HepG2 (cell line): Measurements from ENCODE around the gene MBD5. TPM values are rescaled to one million over a fixed set of nuclear protein-coding genes. Genes with fewer than 3 reads are reported as not detected.

Experiments used
- ATAC-seq: fragments of 200-7000 bp; cut with Tn5 transposase; 3 replicates; pipeline ENCODE4 v1.9.1; 2020; ENCODE audit warnings: mild to moderate bottlenecking, moderate library complexity
- BruUV-seq: library from RNA; stranded (reverse); fragments of 400-500 nt; replicated peaks from 2 replicates; lab custom pipeline; 2021; lab: Mats Ljungman, UMichigan
- CTCF ChIA-PET: fragments of 300-600 bp; formaldehyde crosslinking; extraction: SDS; loops from one replicate; lab custom pipeline; 2021; ENCODE audit warnings: low total read pairs, inconsistent platforms, low intra/inter-chr PET ratio; lab: Yijun Ruan, JAX
- POLR2A ChIA-PET: fragments of 350-600 bp; sonication (Branson Sonifier 250); formaldehyde crosslinking; loops from one replicate; lab custom pipeline; 2020; ENCODE audit warnings: antibody characterized with exemption, inconsistent platforms; lab: Yijun Ruan, JAX
- DNase-seq: peaks from one replicate; pipeline ENCODE4 v3.0.0-alpha.2; 2015; ENCODE audit warnings: low spot score
- FAIRE-seq: peaks from 3 replicates; lab custom pipeline; 2011; peaks lifted over from hg19 to GRCh38; lab: Jason Lieb, UNC
- H2AFZ ChIP-seq: one replicate; pipeline ENCODE4 v1.6.1; 2011; ENCODE audit warnings: low read length, inconsistent platforms
- H3K27ac ChIP-seq: fragments of 300-600 bp; 3 replicates; pipeline ENCODE4 v1.8.0; 2011; ENCODE audit warnings: mixed run types, mild to moderate bottlenecking, mixed read lengths, low read length, inconsistent platforms; ENCODE audit not compliant: insufficient read depth; ENCODE audit errors: extremely low read length
- H3K27me3 ChIP-seq, 2 experiments: fragments of 200-600 bp in 1 of 2; 2 replicates in 1 of 2; 3 replicates in 1 of 2; pipeline versions ENCODE4 v1.6.0 to v1.8.0; 2011; ENCODE audit warnings: low read length in 2 of 2, mild to moderate bottlenecking in 2 of 2, moderate library complexity in 2 of 2, inconsistent platforms in 1 of 2; ENCODE audit not compliant: insufficient read depth in 2 of 2, control insufficient read depth in 1 of 2
- H3K36me3 ChIP-seq, 2 experiments: fragments of 200-600 bp in 1 of 2; replicated peaks in 1 of 2; 2 replicates in 1 of 2; 3 replicates in 1 of 2; pipeline versions ENCODE4 v1.5.1 to v1.8.0; 2011; ENCODE audit warnings: low read length in 2 of 2, inconsistent platforms in 1 of 2; ENCODE audit not compliant: insufficient read depth in 2 of 2, control insufficient read depth in 1 of 2
- H3K4me1 ChIP-seq: 2 replicates; pipeline ENCODE4 v1.5.1; 2012; ENCODE audit warnings: low read length, inconsistent platforms; ENCODE audit not compliant: insufficient read depth
- H3K4me2 ChIP-seq: 2 replicates; pipeline ENCODE4 v1.6.0; 2011; ENCODE audit warnings: low read depth, low read length, inconsistent platforms
- H3K4me3 ChIP-seq, 3 experiments: fragments of 200-600 bp in 1 of 3; sonication (generic), shearing (Covaris generic) in 1 of 3; replicated peaks in 1 of 3; 2 replicates each; pipeline ENCODE4 v1.5.1; 2011 to 2016; ENCODE audit warnings: low read length in 3 of 3, inconsistent platforms in 2 of 3, low read depth in 2 of 3, mild to moderate bottlenecking in 2 of 3, control low read depth in 1 of 3, mixed read lengths in 1 of 3; ENCODE audit not compliant: insufficient read depth in 1 of 3
- H3K79me2 ChIP-seq: one replicate; pipeline ENCODE4 v1.6.1; 2011; ENCODE audit warnings: low read length, inconsistent platforms; ENCODE audit not compliant: insufficient read depth
- H3K9ac ChIP-seq: 2 replicates; pipeline ENCODE4 v1.6.0; 2011; ENCODE audit warnings: mild to moderate bottlenecking, low read depth, low read length, inconsistent platforms; ENCODE audit not compliant: insufficient read depth
- H3K9me3 ChIP-seq: 2 replicates; pipeline ENCODE4 v1.5.1; 2012; ENCODE audit warnings: mild to moderate bottlenecking, low read length
- H4K20me1 ChIP-seq: 2 replicates; pipeline ENCODE4 v1.6.0; 2011; ENCODE audit warnings: inconsistent platforms, mild to moderate bottlenecking, low read length, moderate library complexity; ENCODE audit not compliant: insufficient read depth
- GTF3A ChIP-seq: sonication (generic); formaldehyde crosslinking; conservative IDR thresholded peaks from 2 replicates; pipeline ENCODE4 v1.4.0; 2020; ENCODE audit warnings: mild to moderate bottlenecking, missing genetic modification reagents
- HMG20B ChIP-seq: conservative IDR thresholded peaks from 2 replicates; pipeline ENCODE4 v1.6.1; 2016; ENCODE audit warnings: missing genetic modification reagents, missing compliant biosample characterization
- HNF4A ChIP-seq: sonication (generic); formaldehyde crosslinking; IDR thresholded peaks from 2 replicates; pipeline ENCODE4 v1.4.0; 2020; ENCODE audit warnings: missing genetic modification reagents
- KDM4B ChIP-seq: sonication (generic); formaldehyde crosslinking; IDR thresholded peaks from 2 replicates; pipeline ENCODE4 v1.4.0; 2020; ENCODE audit warnings: missing genetic modification reagents
- MAFF ChIP-seq: IDR thresholded peaks from 2 replicates; pipeline ENCODE4 v1.6.1; 2011; ENCODE audit warnings: low read depth, low read length, improper control_type of control experiment
- MAFK ChIP-seq, 2 experiments: IDR thresholded peaks in 1 of 2; conservative IDR thresholded peaks in 1 of 2; 2 replicates each; pipeline ENCODE4 v1.6.1; 2011; ENCODE audit warnings: improper control_type of control experiment in 2 of 2, low read length in 2 of 2
- NONO ChIP-seq, 2 experiments: fragments of 450-650 bp in 1 of 2; sonication (generic) in 1 of 2; formaldehyde crosslinking in 1 of 2; IDR thresholded peaks in 1 of 2; conservative IDR thresholded peaks in 1 of 2; 2 replicates each; pipeline versions ENCODE4 v1.6.1 to v1.8.0; 2017 to 2022; ENCODE audit warnings: mild to moderate bottlenecking in 1 of 2, missing genetic modification reagents in 1 of 2, moderate library complexity in 1 of 2
- POLR2A ChIP-seq, 2 experiments: IDR thresholded peaks; 2 replicates each; pipeline ENCODE4 v1.6.1; 2011; ENCODE audit warnings: low read depth in 2 of 2, low read length in 2 of 2, mild to moderate bottlenecking in 1 of 2, moderate library complexity in 1 of 2; ENCODE audit not compliant: insufficient read depth in 1 of 2
- PRDM4 ChIP-seq: sonication (generic); formaldehyde crosslinking; IDR thresholded peaks from 2 replicates; pipeline ENCODE4 v1.9.0; 2021; ENCODE audit warnings: missing genetic modification reagents, borderline replicate concordance
- RXRA ChIP-seq: sonication (generic); formaldehyde crosslinking; IDR thresholded peaks from 2 replicates; pipeline ENCODE4 v1.5.1; 2020; ENCODE audit warnings: missing genetic modification reagents
- SP140L ChIP-seq: sonication (generic); formaldehyde crosslinking; IDR thresholded peaks from 2 replicates; pipeline ENCODE4 v1.4.0; 2020; ENCODE audit warnings: missing genetic modification reagents, borderline replicate concordance
- THAP11 ChIP-seq: IDR thresholded peaks from 2 replicates; pipeline ENCODE4 v1.6.1; 2016; ENCODE audit warnings: missing biosample characterization, missing genetic modification reagents
- ZBTB20 ChIP-seq: sonication (generic); formaldehyde crosslinking; IDR thresholded peaks from 2 replicates; pipeline ENCODE4 v1.8.1; 2023; ENCODE audit warnings: missing genetic modification reagents, low read depth, mild to moderate bottlenecking, borderline replicate concordance
- WGBS: methylation state at CpG from one replicate; pipeline ENCODE4 v1.1.6; 2017; ENCODE audit warnings: low lambda C conversion rate; 5-methylcytosine and 5-hydroxymethylcytosine counted together
- in situ Hi-C: cut with HindIII; loops from 2 replicates; pipeline ENCODE4 v1.10.0; 2017; ENCODE audit warnings: low pct_unique_long_range_greater_than_20kb; ENCODE audit not compliant: extremely low pct_ligation_motif_present
- intact Hi-C: fragments of 100-400 bp; cut with micrococcal nuclease; formaldehyde crosslinking; loops from one replicate; pipeline ENCODE4 v1.10.0; 2022; ENCODE audit not compliant: unreplicated experiment
- polyA plus RNA-seq, 8 experiments: library from polyadenylated mRNA; depleted of rRNA in 3 of 8; stranded (reverse) in 7 of 8; unstranded in 1 of 8; fragments of >200 nt; fragmentation: Illumina TruSeq in 4 of 8; extraction: Trizol in 4 of 8; gene quantifications; 2 replicates each; pipeline versions ENCODE4 v1.2.1 to v1.2.3, GENCODE V29; 2011 to 2016; ENCODE audit warnings: low read depth in 4 of 8, missing spikeins in 1 of 8, mixed read lengths in 1 of 8; ENCODE audit not compliant: insufficient read depth in 1 of 8
- total RNA-seq, 5 experiments: library from RNA; depleted of rRNA; stranded (reverse); fragments of >200 nt; fragmentation: Illumina TruSeq; extraction: Trizol; gene quantifications; 2 replicates each; pipeline ENCODE4 v1.2.3, GENCODE V29; 2016; ENCODE audit warnings: low read depth in 1 of 5
- TF ChIP-seq, protein P1 (sequence below): sonication (generic); formaldehyde crosslinking; IDR thresholded peaks from 2 replicates; pipeline ENCODE4 v1.4.0; 2020; ENCODE audit warnings: missing genetic modification reagents

The MBD5 gene
- total and polyA plus RNA-seq, 2 of the 13 experiments (the other 11 are each of a cell fraction or from before 2014, with no cell fraction given), result 13.5 to 26.4 TPM

GRCh38 chr2:148052687-148053086 lies 31.8 kb downstream of the MBD5 start (continued):
- TF ChIP-seq, protein P1, sequence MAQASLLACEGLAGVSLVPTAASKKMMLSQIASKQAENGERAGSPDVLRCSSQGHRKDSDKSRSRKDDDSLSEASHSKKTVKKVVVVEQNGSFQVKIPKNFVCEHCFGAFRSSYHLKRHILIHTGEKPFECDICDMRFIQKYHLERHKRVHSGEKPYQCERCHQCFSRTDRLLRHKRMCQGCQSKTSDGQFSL (CRISPR knock-in tag), result no peak
- TF ChIP-seq PRDM4 (CRISPR knock-in tag), result no peak
- peak; percentile 28; the same call in 1 of the 2 replicates for TF ChIP-seq ZBTB20 (CRISPR knock-in tag)
- TF ChIP-seq NONO (IDR thresholded peaks at IDR 0.05), result no peak
- TF ChIP-seq NONO (CRISPR knock-in tag; conservative IDR thresholded peaks at IDR 0.05), result no peak
- TF ChIP-seq THAP11, result no peak
- 0 out of 2 replicates have a peak, but pooled peaks have one; percentile 14 for TF ChIP-seq HNF4A (CRISPR knock-in tag)
- TF ChIP-seq SP140L (CRISPR knock-in tag), result no peak
- no peak for TF ChIP-seq RXRA (CRISPR knock-in tag)
- TF ChIP-seq POLR2A (IDR thresholded peaks at IDR 0.05; ENCODE audit: insufficient read depth in 1 of 2, low read depth in 2 of 2, low read length in 2 of 2), result no peak
- TF ChIP-seq HMG20B, result no peak
- TF ChIP-seq KDM4B, result no peak

GRCh38 chr2:148058641-148059040 lies 37.8 kb downstream of the MBD5 start:
- H3K36me3 ChIP-seq, result no peaks in the 10 kb centered on the region
- no peak overlapping the region for H3K9ac ChIP-seq
- CTCF ChIA-PET, result no interaction called here
- H4K20me1 ChIP-seq, result no peaks in the 10 kb centered on the region
- H3K4me1 ChIP-seq, result no peaks in the 10 kb centered on the region
- no peak overlapping the region for H3K27ac ChIP-seq
- no peak overlapping the region for H3K4me2 ChIP-seq
- H3K79me2 ChIP-seq, result no peaks in the 10 kb centered on the region
- no peak overlapping the region for H2AFZ ChIP-seq
- H3K9me3 ChIP-seq, result no peaks in the 10 kb centered on the region
- WGBS, result 97% methylated on average over 1 of the region's 1 CpG
- ATAC-seq (no peak), FAIRE-seq (no peak), DNase-seq (no peak)
- no peak overlapping the region for H3K4me3 ChIP-seq
- peak; percentile 29; the same call in 1 of the 2 replicates for TF ChIP-seq MAFF
- no peak for TF ChIP-seq GTF3A (CRISPR knock-in tag)
- no peak for TF ChIP-seq KDM4B
- TF ChIP-seq MAFK (conservative IDR thresholded peaks at IDR 0.05 in 1 of 2, IDR thresholded peaks at IDR 0.05 in 1 of 2; ENCODE audit: low read length in 2 of 2), result peak; percentile 32 to 58; a peak in 3 of 4 replicates
- in situ Hi-C loops, result no loop called here
- no TSS peak for BruUV-seq
- no peaks in the 10 kb centered on the region for H3K27me3 ChIP-seq
- POLR2A ChIA-PET, result no interaction called here
- intact Hi-C loops, result no loop called here
